ENCODE results near the gene CDV3. TPM values are rescaled to one million over a fixed set of nuclear protein-coding genes. Genes with fewer than 3 reads are reported as not detected.
"Not testable (repeated sequence)": the region's sequence is repeated elsewhere in the genome, so short reads cannot be mapped to it uniquely, and the experiment has no call there.

Gene CDV3
- total RNA-seq: 100 to 1,000 TPM; 126 to 142 TPM

GRCh38 chr3:133573629-133574194, at the start of gene CDV3:
Gene CDV3, plus strand, starts transcription at chr3:133573686. Its CDS starts 359 bp downstream, at chr3:133574045.
- DNase-seq: peak; percentile 44
- peak within 1 kb of the TSS; percentile 57 for H3K4me3 ChIP-seq
- peaks cover 13% of the 10 kb centered on the region for H3K4me1 ChIP-seq
- intact Hi-C loops (cut with DNase I): loop anchor here (10.0 kb wide), 1 partner anchor 109 kb away; no protein-coding TSS in a partner anchor
- H3K27me3 ChIP-seq: no peaks in the 10 kb centered on the region
- H3K36me3 ChIP-seq: no peaks in the 10 kb centered on the region
- no peak for TF ChIP-seq CTCF (IDR thresholded peaks at IDR 0.05)
- peak within 1 kb of the TSS; percentile 98 to 99 for H3K9ac ChIP-seq (ENCODE audit: low read depth in 2 of 2, low read length in 2 of 2)
- no peaks in the 10 kb centered on the region for H3K9me3 ChIP-seq
- H3K27ac ChIP-seq: peak within 1 kb of the TSS; percentile 92

- H3K36me3 ChIP-seq; intact Hi-C loops (cut with DNase I); H3K4me1 ChIP-seq; H3K9ac ChIP-seq (ENCODE audit: low read depth in 2 of 2, low read length in 2 of 2); H3K27ac ChIP-seq; H3K9me3 ChIP-seq; DNase-seq; H3K4me3 ChIP-seq; H3K27me3 ChIP-seq: not testable (repeated sequence)
Measured at GRCh38 chr3:133523758-133524157, 49.7 kb upstream of the CDV3 start.

GRCh38 chr3:133525435-133525834, 48.1 kb upstream of the CDV3 start:
- Histone ChIP-seq H3K9ac (ENCODE audit: low read depth in 2 of 2, low read length in 2 of 2) (no peak overlapping the region), H3K4me1 (no peaks in the 10 kb centered on the region), H3K4me3 (no peak overlapping the region), H3K9me3 (no peaks in the 10 kb centered on the region), H3K27me3 (no peaks in the 10 kb centered on the region), H3K27ac (no peak overlapping the region), H3K36me3 (no peaks in the 10 kb centered on the region)
- no peak for TF ChIP-seq CTCF (IDR thresholded peaks at IDR 0.05)
- intact Hi-C loops (cut with DNase I): no loop called here
- no peak for DNase-seq

GRCh38 chr3:133527081-133527715, 46.3 kb upstream of the CDV3 start:
- intact Hi-C loops (cut with DNase I): no loop called here
- Histone ChIP-seq H3K9ac (ENCODE audit: low read depth in 2 of 2, low read length in 2 of 2) (no peak overlapping the region), H3K9me3 (no peaks in the 10 kb centered on the region), H3K4me1 (no peaks in the 10 kb centered on the region), H3K4me3 (no peak overlapping the region), H3K36me3 (no peaks in the 10 kb centered on the region), H3K27ac (no peak overlapping the region), H3K27me3 (no peaks in the 10 kb centered on the region)
- peak; percentile 54 for DNase-seq
- TF ChIP-seq CTCF (IDR thresholded peaks at IDR 0.05): no peak

GRCh38 chr3:133529809-133530208, 43.7 kb upstream of the CDV3 start:
- Histone ChIP-seq H3K36me3 (no peaks in the 10 kb centered on the region), H3K9me3 (no peaks in the 10 kb centered on the region), H3K9ac (ENCODE audit: low read depth in 2 of 2, low read length in 2 of 2) (no peak overlapping the region), H3K27ac (no peak overlapping the region), H3K4me3 (no peak overlapping the region), H3K27me3 (no peaks in the 10 kb centered on the region), H3K4me1 (no peaks in the 10 kb centered on the region)
- DNase-seq: no peak
- intact Hi-C loops (cut with DNase I): no loop called here
- TF ChIP-seq CTCF (IDR thresholded peaks at IDR 0.05): no peak

GRCh38 chr3:133531981-133532380, 41.5 kb upstream of the CDV3 start:
- no peak for DNase-seq
- Histone ChIP-seq H3K27me3 (no peaks in the 10 kb centered on the region), H3K36me3 (no peaks in the 10 kb centered on the region), H3K4me3 (no peak overlapping the region), H3K27ac (no peak overlapping the region), H3K9me3 (no peaks in the 10 kb centered on the region), H3K4me1 (no peaks in the 10 kb centered on the region), H3K9ac (ENCODE audit: low read depth in 2 of 2, low read length in 2 of 2) (no peak overlapping the region)
- no peak for TF ChIP-seq CTCF (IDR thresholded peaks at IDR 0.05)
- intact Hi-C loops (cut with DNase I): no loop called here

All from colonic mucosa (tissue), 4 donors.